HL-60 (cell line): ENCODE measurements around the gene MCM3AP.

Experiments
- DNase-seq, 2 experiments: peaks; one replicate each; pipeline ENCODE4 v3.0.0-alpha.2; 2010 to 2020; ENCODE audit warnings: low read depth in 1 of 2, low spot score in 1 of 2
- H3K27ac ChIP-seq: fragments of 250-450 bp; sonication (Bioruptor Pico); replicated peaks from 2 replicates; pipeline ENCODE4 v1.5.1; 2020; ENCODE audit warnings: mild to moderate bottlenecking, moderate library complexity
- H3K27me3 ChIP-seq: fragments of 250-450 bp; sonication (Bioruptor Pico); 2 replicates; pipeline ENCODE4 v1.5.1; 2021; ENCODE audit warnings: mild to moderate bottlenecking, moderate library complexity; ENCODE audit not compliant: insufficient read depth, poor library complexity, severe bottlenecking
- H3K4me3 ChIP-seq: replicated peaks from 2 replicates; pipeline ENCODE4 v1.5.1; 2011; ENCODE audit warnings: mild to moderate bottlenecking, control low read depth, low read length; ENCODE audit not compliant: insufficient read depth
- GABPA ChIP-seq: IDR thresholded peaks from 2 replicates; pipeline ENCODE4 v1.6.1; 2012; ENCODE audit warnings: low read depth
- POLR2AphosphoS5 ChIP-seq: IDR thresholded peaks from 2 replicates; pipeline ENCODE4 v1.6.1; 2012; ENCODE audit warnings: low read depth
- SPI1 ChIP-seq: IDR thresholded peaks from 2 replicates; pipeline ENCODE4 v1.6.1; 2012; ENCODE audit warnings: low read depth, mild to moderate bottlenecking, borderline replicate concordance
- TF ChIP-seq, protein P1 (sequence below): IDR thresholded peaks from one replicate; pipeline ENCODE4 v1.5.1; 2011; ENCODE audit warnings: low read length, control low read depth, inconsistent platforms; ENCODE audit not compliant: insufficient read depth
- TF ChIP-seq, protein P2 (sequence below): IDR thresholded peaks from 2 replicates; pipeline ENCODE4 v1.6.1; 2012; ENCODE audit warnings: low read depth; ENCODE audit not compliant: insufficient replicate concordance

MCM3AP gene

DNA sequence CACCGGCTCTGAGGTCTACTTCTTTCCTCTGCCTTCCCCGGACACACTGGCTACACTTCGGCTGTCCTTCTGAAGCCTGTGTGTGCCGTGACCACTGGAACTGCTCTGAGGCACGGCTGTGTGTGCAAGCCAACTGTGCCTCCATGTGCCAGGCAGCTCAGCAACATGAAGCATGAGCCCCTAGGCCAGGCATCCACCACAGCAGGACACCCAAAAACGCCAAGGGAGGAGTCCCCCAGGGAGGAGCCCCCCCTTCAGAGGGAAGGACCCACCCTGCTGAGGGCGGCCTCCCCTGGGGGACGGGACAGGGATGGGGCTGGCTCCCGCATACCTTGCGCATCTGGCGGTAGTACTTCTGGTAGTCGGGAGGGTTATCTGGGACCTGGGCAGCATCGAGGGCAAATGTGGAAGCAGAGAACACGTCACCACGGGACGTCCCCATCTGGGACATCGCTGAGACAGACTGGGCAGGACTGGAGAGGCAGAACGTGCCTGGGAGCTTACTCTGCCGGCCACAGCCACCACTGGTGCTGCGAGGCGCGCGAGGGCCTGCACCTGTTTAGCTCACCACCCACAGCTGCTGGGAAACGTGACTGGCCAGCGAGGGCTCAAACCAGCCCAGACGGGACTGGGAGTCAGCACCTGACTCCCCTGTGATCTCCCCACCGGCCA, 77.4 kb downstream of the MCM3AP start:
- no peaks in the 10 kb centered on the region for H3K27me3 ChIP-seq
- no peak overlapping the region for H3K27ac ChIP-seq
- no peak overlapping the region for H3K4me3 ChIP-seq
- no peak for DNase-seq
- TF ChIP-seq, protein P1, sequence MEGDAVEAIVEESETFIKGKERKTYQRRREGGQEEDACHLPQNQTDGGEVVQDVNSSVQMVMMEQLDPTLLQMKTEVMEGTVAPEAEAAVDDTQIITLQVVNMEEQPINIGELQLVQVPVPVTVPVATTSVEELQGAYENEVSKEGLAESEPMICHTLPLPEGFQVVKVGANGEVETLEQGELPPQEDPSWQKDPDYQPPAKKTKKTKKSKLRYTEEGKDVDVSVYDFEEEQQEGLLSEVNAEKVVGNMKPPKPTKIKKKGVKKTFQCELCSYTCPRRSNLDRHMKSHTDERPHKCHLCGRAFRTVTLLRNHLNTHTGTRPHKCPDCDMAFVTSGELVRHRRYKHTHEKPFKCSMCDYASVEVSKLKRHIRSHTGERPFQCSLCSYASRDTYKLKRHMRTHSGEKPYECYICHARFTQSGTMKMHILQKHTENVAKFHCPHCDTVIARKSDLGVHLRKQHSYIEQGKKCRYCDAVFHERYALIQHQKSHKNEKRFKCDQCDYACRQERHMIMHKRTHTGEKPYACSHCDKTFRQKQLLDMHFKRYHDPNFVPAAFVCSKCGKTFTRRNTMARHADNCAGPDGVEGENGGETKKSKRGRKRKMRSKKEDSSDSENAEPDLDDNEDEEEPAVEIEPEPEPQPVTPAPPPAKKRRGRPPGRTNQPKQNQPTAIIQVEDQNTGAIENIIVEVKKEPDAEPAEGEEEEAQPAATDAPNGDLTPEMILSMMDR: no peak
- TF ChIP-seq POLR2AphosphoS5: no peak
- TF ChIP-seq GABPA: no peak
- TF ChIP-seq, protein P2, sequence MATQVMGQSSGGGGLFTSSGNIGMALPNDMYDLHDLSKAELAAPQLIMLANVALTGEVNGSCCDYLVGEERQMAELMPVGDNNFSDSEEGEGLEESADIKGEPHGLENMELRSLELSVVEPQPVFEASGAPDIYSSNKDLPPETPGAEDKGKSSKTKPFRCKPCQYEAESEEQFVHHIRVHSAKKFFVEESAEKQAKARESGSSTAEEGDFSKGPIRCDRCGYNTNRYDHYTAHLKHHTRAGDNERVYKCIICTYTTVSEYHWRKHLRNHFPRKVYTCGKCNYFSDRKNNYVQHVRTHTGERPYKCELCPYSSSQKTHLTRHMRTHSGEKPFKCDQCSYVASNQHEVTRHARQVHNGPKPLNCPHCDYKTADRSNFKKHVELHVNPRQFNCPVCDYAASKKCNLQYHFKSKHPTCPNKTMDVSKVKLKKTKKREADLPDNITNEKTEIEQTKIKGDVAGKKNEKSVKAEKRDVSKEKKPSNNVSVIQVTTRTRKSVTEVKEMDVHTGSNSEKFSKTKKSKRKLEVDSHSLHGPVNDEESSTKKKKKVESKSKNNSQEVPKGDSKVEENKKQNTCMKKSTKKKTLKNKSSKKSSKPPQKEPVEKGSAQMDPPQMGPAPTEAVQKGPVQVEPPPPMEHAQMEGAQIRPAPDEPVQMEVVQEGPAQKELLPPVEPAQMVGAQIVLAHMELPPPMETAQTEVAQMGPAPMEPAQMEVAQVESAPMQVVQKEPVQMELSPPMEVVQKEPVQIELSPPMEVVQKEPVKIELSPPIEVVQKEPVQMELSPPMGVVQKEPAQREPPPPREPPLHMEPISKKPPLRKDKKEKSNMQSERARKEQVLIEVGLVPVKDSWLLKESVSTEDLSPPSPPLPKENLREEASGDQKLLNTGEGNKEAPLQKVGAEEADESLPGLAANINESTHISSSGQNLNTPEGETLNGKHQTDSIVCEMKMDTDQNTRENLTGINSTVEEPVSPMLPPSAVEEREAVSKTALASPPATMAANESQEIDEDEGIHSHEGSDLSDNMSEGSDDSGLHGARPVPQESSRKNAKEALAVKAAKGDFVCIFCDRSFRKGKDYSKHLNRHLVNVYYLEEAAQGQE: no peak
- no peak for TF ChIP-seq SPI1

DNA sequence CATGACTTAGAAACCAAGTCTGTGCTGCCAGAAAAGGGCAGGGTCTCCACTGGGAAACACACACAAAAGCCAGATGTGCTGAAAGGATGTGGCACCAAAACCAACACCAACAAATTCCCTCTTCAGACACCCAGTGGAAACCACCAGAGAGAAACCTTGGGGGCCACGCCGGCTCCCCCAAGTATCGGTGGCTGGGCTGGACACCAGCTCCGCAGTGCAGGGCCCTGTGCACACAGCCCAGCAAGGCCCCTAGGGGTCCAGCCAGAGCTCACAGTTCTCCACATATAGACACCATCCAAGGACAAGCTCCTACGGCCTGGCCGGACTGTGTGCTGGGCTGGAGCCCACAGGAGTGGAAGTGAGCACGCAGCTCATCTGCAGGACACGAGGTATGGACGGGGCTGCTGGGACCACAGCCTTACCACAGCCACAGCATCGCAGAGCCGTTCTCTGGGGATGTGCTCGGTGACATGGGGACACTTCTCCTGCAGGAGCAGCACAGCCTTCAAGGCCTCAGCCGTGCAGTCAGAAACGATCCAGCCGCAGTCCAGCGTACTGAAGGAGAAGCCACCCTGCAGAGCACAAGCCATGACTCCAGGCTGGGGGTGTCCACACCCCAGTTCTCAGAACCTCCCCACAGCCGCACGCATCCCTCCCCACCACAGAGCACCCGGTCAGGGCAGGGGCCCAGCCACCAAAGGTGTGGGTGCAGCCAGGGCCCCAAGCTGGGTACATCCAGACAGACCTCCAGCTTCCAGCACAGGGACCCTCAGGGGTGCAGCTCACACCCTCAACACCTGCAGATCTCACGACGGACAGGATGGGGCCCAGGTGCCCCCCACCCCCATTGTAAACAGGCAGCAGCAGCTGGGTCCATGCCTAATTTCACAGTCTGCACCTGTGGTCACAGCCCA, 78.1 kb downstream of the MCM3AP start:
- no peak overlapping the region for H3K4me3 ChIP-seq
- H3K27ac ChIP-seq: no peak overlapping the region
- no peaks in the 10 kb centered on the region for H3K27me3 ChIP-seq
- TF ChIP-seq SPI1 (no peak), GABPA (no peak), POLR2AphosphoS5 (no peak)
- TF ChIP-seq, protein P1: no peak
- TF ChIP-seq, protein P2: no peak
- no peak for DNase-seq

DNA sequence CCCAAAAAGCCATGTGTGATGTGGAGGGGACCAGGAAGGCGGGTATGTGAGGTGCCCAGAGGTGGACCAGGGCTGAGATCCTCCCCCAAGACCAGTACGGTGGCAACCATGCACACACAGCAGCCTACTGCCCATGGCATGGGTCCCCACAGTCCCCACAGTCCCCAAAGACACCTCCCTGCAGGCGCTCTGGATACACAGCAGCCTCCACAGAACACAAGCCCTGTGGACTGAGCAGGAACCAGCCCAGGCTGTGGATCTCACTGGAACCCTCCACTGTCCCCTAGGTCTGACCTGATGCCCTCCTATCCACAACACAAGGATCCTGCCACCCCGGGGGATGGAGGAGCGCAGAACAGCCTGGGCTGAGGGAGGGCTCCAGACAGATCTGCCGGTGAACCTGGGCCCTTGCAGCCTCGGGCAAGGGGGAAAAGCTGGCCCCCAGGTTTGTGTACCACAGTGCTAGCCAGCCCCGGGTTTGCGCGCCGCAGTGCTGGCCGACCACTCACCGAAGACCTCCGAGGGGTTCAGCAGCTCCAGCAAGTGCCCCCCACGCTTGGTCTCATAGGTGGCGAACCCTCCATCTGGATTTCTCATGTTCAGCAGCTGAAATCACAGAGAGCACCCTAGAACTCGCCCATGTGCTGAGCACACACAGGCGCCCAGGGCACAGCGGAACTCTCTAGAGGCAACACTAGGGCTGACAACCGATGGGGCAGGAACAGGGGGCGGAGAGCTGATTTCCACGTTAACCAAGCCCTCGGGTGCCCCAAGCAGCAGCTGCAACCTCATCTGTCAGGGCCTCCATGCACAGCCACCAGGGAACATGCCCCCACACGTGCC, 79.0 kb downstream of the MCM3AP start:
- no peak for DNase-seq

More for the DNA sequence above, 79.0 kb downstream of the MCM3AP start:
- Histone ChIP-seq H3K4me3 (no peak overlapping the region), H3K27ac (no peak overlapping the region), H3K27me3 (no peaks in the 10 kb centered on the region)
- TF ChIP-seq, protein P2: no peak
- TF ChIP-seq, protein P1: no peak
